H1 (cell line): ENCODE measurements around the gene RUFY2. TPM values are rescaled to one million over a fixed set of nuclear protein-coding genes. Genes with fewer than 3 reads are reported as not detected.

Experiments
- EGR1 ChIP-seq: IDR thresholded peaks from 2 replicates; pipeline ENCODE4 v1.6.1; 2011; ENCODE audit warnings: low read depth, low read length, borderline replicate concordance
- FOSL1 ChIP-seq: IDR thresholded peaks from 2 replicates; pipeline ENCODE4 v1.6.1; 2011; ENCODE audit warnings: mild to moderate bottlenecking, low read depth, low read length, moderate library complexity; ENCODE audit not compliant: insufficient read depth
- HDAC2 ChIP-seq, 2 experiments: fragments of 300-600 bp in 1 of 2; sonication (generic) in 1 of 2; IDR thresholded peaks; 2 replicates each; pipeline ENCODE4 v1.6.1; 2011 to 2012; ENCODE audit warnings: low read depth in 2 of 2, low read length in 2 of 2, mild to moderate bottlenecking in 2 of 2, moderate library complexity in 2 of 2, borderline replicate concordance in 1 of 2, inconsistent platforms in 1 of 2
- NANOG ChIP-seq: IDR thresholded peaks from 2 replicates; pipeline ENCODE4 v1.6.1; 2011; ENCODE audit warnings: low read length, low read depth, mild to moderate bottlenecking, inconsistent platforms; ENCODE audit not compliant: insufficient read depth, poor library complexity, severe bottlenecking
- POLR2AphosphoS5 ChIP-seq: IDR thresholded peaks from 2 replicates; pipeline ENCODE4 v1.6.1; 2011; ENCODE audit warnings: low read depth, low read length
- POU5F1 ChIP-seq: IDR thresholded peaks from 2 replicates; pipeline ENCODE4 v1.6.1; 2011; ENCODE audit warnings: low read depth, mild to moderate bottlenecking, low read length, moderate library complexity
- SIX5 ChIP-seq: IDR thresholded peaks from 2 replicates; pipeline ENCODE4 v1.6.1; 2011; ENCODE audit warnings: mild to moderate bottlenecking, low read depth, low read length
- TBP ChIP-seq: IDR thresholded peaks from 2 replicates; pipeline ENCODE4 v1.6.1; 2011; ENCODE audit warnings: low read depth, low read length, improper control_type of control experiment
- TCF12 ChIP-seq: IDR thresholded peaks from 2 replicates; pipeline ENCODE4 v1.6.1; 2011; ENCODE audit warnings: low read depth, mild to moderate bottlenecking, low read length
- polyA plus RNA-seq, 7 experiments: library from polyadenylated mRNA; depleted of rRNA in 3 of 7; stranded (reverse) in 5 of 7; unstranded in 2 of 7; fragments of >200 nt in 5 of 7; fragments of 200-250 nt in 2 of 7; gene quantifications; 1 replicate in 5 of 7; 2 replicates in 1 of 7; 4 replicates in 1 of 7; pipeline versions ENCODE4 v1.2.1 to v1.2.3, GENCODE V29; 2011 to 2013; ENCODE audit warnings: missing spikeins in 2 of 7, mixed read lengths in 2 of 7
- total RNA-seq: library from RNA; stranded (reverse); fragmentation: NEBNext Ultra II Directional; extraction: Animal tissue kit (Norgen Biotek cat#: 25700); gene quantifications from 2 replicates; pipeline ENCODE4 v1.2.1, GENCODE V29; 2021
- TF ChIP-seq, protein P1 (sequence below): IDR thresholded peaks from 2 replicates; pipeline ENCODE4 v1.6.1; 2011; ENCODE audit warnings: low read depth, mild to moderate bottlenecking, low read length; ENCODE audit not compliant: insufficient read depth

RUFY2 gene
- total and polyA plus RNA-seq, 2 of the 8 experiments (the other 6 are each of a cell fraction or from before 2014, with no cell fraction given) = 3.4 to 12.0 TPM

- TF ChIP-seq POU5F1 = no peak
- no peak for TF ChIP-seq TCF12
- no peak for TF ChIP-seq NANOG
- no peak for TF ChIP-seq EGR1
- no peak for TF ChIP-seq POLR2AphosphoS5
- no peak for TF ChIP-seq SIX5
- no peak for TF ChIP-seq HDAC2 (IDR thresholded peaks at IDR 0.05; ENCODE audit: borderline replicate concordance in 1 of 2, low read depth in 2 of 2, low read length in 2 of 2)
- TF ChIP-seq, protein P1, sequence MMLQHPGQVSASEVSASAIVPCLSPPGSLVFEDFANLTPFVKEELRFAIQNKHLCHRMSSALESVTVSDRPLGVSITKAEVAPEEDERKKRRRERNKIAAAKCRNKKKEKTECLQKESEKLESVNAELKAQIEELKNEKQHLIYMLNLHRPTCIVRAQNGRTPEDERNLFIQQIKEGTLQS = no peak
- TF ChIP-seq FOSL1 = no peak
- no peak for TF ChIP-seq TBP
Measured at GRCh38 chr10:68403701-68404100, 3.4 kb downstream of the RUFY2 start (continued).
